HG02970 (cell line): Measurements from ENCODE around the gene CA7.
"Not testable (repeated sequence)": the region's sequence is repeated elsewhere in the genome, so short reads cannot be mapped to it uniquely, and the experiment has no call there.

ENCODE experiments used
- ATAC-seq: cut with Tn5 transposase; IDR thresholded peaks from one replicate; pipeline ENCODE4 v1.9.1; 2021; ENCODE audit warnings: mild to moderate bottlenecking, moderate library complexity, moderate number of reproducible peaks; ENCODE audit not compliant: unreplicated experiment, low FRiP score

Gene CA7

GRCh38 chr16:66894948-66895688 lies 50.9 kb downstream of the CA7 start:
- no peak for ATAC-seq

- ATAC-seq: no peak
Measured at GRCh38 chr16:66895689-66895979, 51.4 kb downstream of the CA7 start.

GRCh38 chr16:66895999-66896398 lies 51.8 kb downstream of the CA7 start:
- no peak for ATAC-seq

- ATAC-seq: not testable (repeated sequence)
Measured at GRCh38 chr16:66896682-66897081, 52.5 kb downstream of the CA7 start.

GRCh38 chr16:66898207-66898606 lies 54.0 kb downstream of the CA7 start:
- ATAC-seq: no peak

- no peak for ATAC-seq
Measured at GRCh38 chr16:66898933-66899309, 54.7 kb downstream of the CA7 start.

GRCh38 chr16:66899310-66899944 lies 55.2 kb downstream of the CA7 start:
- ATAC-seq: no peak

GRCh38 chr16:66899945-66900710 lies 55.9 kb downstream of the CA7 start:
- no peak for ATAC-seq

- ATAC-seq: no peak
Measured at GRCh38 chr16:66900721-66901441, 56.7 kb downstream of the CA7 start.

- no peak for ATAC-seq
Measured at GRCh38 chr16:66901626-66902025, 57.4 kb downstream of the CA7 start.

- ATAC-seq: no peak
Measured at GRCh38 chr16:66902648-66903543, 58.7 kb downstream of the CA7 start.
